ENCODE results near the gene ANK2.

The ANK2 gene

GRCh38 chr4:113049421-113050370 lies at the start of gene ANK2:
Gene ANK2, plus strand, starts transcription at chr4:113049653. Its CDS starts 76 bp downstream, at chr4:113049729.
- no peak for DNase-seq (ENCODE audit: low read depth, low spot score)

- DNase-seq (ENCODE audit: low read depth, low spot score) = no peak
Measured at GRCh38 chr4:113003841-113004240, 45.6 kb upstream of the ANK2 start.

GRCh38 chr4:113004655-113005054 lies 44.8 kb upstream of the ANK2 start:
- DNase-seq (ENCODE audit: low read depth, low spot score) = no peak

GRCh38 chr4:113006632-113007031 lies 42.8 kb upstream of the ANK2 start:
- DNase-seq (ENCODE audit: low read depth, low spot score) = no peak

GRCh38 chr4:113007151-113007550 lies 42.3 kb upstream of the ANK2 start:
- DNase-seq (ENCODE audit: low read depth, low spot score) = no peak

GRCh38 chr4:113008135-113008534 lies 41.3 kb upstream of the ANK2 start:
- DNase-seq (ENCODE audit: low read depth, low spot score) = no peak

GRCh38 chr4:113008716-113009115 lies 40.7 kb upstream of the ANK2 start:
- DNase-seq (ENCODE audit: low read depth, low spot score) = no peak

GRCh38 chr4:113009461-113009860 lies 40.0 kb upstream of the ANK2 start:
- no peak for DNase-seq (ENCODE audit: low read depth, low spot score)

GRCh38 chr4:113012122-113012725 lies 37.2 kb upstream of the ANK2 start:
- DNase-seq (ENCODE audit: low read depth, low spot score) = no peak

GRCh38 chr4:113012786-113013185 lies 36.7 kb upstream of the ANK2 start:
- no peak for DNase-seq (ENCODE audit: low read depth, low spot score)

- no peak for DNase-seq (ENCODE audit: low read depth, low spot score)
Measured at GRCh38 chr4:113013751-113014150, 35.7 kb upstream of the ANK2 start.

GRCh38 chr4:113016377-113016776 lies 33.1 kb upstream of the ANK2 start:
- DNase-seq (ENCODE audit: low read depth, low spot score) = no peak

- no peak for DNase-seq (ENCODE audit: low read depth, low spot score)
Measured at GRCh38 chr4:113020966-113021365, 28.5 kb upstream of the ANK2 start.

- no peak for DNase-seq (ENCODE audit: low read depth, low spot score)
Measured at GRCh38 chr4:113024388-113024787, 25.1 kb upstream of the ANK2 start.

- no peak for DNase-seq (ENCODE audit: low read depth, low spot score)
Measured at GRCh38 chr4:113025416-113025815, 24.0 kb upstream of the ANK2 start.

- no peak for DNase-seq (ENCODE audit: low read depth, low spot score)
Measured at GRCh38 chr4:113026556-113026955, 22.9 kb upstream of the ANK2 start.

- DNase-seq (ENCODE audit: low read depth, low spot score) = no peak
Measured at GRCh38 chr4:113028074-113028473, 21.4 kb upstream of the ANK2 start.

GRCh38 chr4:113031212-113031611 lies 18.2 kb upstream of the ANK2 start:
- DNase-seq (ENCODE audit: low read depth, low spot score) = no peak

- no peak for DNase-seq (ENCODE audit: low read depth, low spot score)
Measured at GRCh38 chr4:113040793-113041192, 8.7 kb upstream of the ANK2 start.

- DNase-seq (ENCODE audit: low read depth, low spot score) = no peak
Measured at GRCh38 chr4:113042502-113042901, 7.0 kb upstream of the ANK2 start.

GRCh38 chr4:113043591-113043990 lies 5.9 kb upstream of the ANK2 start:
- no peak for DNase-seq (ENCODE audit: low read depth, low spot score)

- no peak for DNase-seq (ENCODE audit: low read depth, low spot score)
Measured at GRCh38 chr4:113050371-113050755, 910 bp downstream of the ANK2 start.

GRCh38 chr4:113050837-113051236 lies 1.4 kb downstream of the ANK2 start:
- no peak for DNase-seq (ENCODE audit: low read depth, low spot score)

All from brain pericyte (primary cell).